ENCODE data around the gene DLEC1. TPM values are rescaled to one million over a fixed set of nuclear protein-coding genes. Genes with fewer than 3 reads are reported as not detected.
"Not testable (repeated sequence)": the region's sequence is repeated elsewhere in the genome, so short reads cannot be mapped to it uniquely, and the experiment has no call there.

The DLEC1 gene
- total RNA-seq, 1 experiment from 2014 or later = 0.10 TPM

GRCh38 chr3:38084334-38085310 is 45.6 kb downstream of the DLEC1 start:
- DNase-seq (ENCODE audit: low spot score) = peak; percentile 23

DNA sequence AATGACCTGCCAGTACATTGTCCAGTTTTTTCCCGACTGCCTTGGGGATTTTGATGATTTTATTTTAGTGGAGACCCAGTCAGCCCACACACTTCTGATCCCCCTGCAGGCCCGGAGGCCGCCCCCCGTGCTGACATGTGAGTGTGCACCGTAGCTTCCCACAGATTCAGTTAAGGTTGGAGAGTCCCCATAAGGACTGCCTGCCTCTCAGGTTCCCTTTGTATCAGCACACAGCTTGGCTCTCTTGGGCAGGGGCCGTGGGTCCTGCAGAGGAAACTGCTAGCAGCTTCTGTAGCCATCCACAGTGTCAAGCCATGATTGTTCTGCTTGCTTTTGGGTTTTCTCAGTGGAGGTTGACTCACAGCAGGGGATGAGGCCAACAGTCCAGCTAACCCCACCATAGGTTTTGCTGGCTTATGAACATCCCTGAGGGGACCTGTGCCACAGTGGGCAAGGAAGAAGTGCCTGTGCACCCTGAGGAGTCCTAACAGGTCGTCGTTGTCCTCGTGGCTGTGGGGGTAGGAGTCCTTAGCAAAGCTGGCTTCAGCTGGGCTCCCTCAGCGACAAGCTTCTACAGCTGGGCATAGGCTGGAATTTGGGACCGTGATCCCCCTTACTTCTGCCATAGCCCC is 46.4 kb downstream of the DLEC1 start:
- no peak for DNase-seq (ENCODE audit: low spot score)

DNA sequence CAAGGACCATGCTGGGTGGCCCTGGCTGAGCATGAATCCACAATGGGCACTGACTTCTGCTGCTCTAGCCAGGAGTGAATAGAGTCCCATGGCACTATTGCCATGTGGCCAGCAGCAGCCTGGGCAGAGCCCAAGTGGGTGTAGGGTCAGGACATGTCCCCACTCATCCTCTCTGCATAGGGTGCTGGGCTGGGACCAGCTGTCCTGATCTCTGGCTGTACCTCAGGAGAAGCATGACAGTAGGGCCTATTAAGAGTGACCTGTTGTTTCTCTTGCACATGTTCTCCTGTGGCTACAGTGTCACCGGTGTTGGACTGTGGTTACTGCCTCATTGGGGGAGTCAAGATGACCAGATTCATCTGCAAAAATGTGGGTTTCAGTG is 46.9 kb downstream of the DLEC1 start:
- no peak for DNase-seq (ENCODE audit: low spot score)

- no peak for DNase-seq (ENCODE audit: low spot score)
Measured at GRCh38 chr3:38086496-38086895, 47.5 kb downstream of the DLEC1 start.

- DNase-seq (ENCODE audit: low spot score) = not testable (repeated sequence)
Measured at GRCh38 chr3:38087278-38087677, 48.3 kb downstream of the DLEC1 start.

GRCh38 chr3:38088126-38089078 is 49.4 kb downstream of the DLEC1 start:
- no peak for DNase-seq (ENCODE audit: low spot score)

- no peak for DNase-seq (ENCODE audit: low spot score)
Measured at GRCh38 chr3:38089163-38089562, 50.2 kb downstream of the DLEC1 start.

- DNase-seq (ENCODE audit: low spot score) = no peak
Measured at GRCh38 chr3:38090453-38090852, 51.4 kb downstream of the DLEC1 start.

- DNase-seq (ENCODE audit: low spot score) = no peak
Measured at GRCh38 chr3:38094999-38095398, 56.0 kb downstream of the DLEC1 start.

DNA sequence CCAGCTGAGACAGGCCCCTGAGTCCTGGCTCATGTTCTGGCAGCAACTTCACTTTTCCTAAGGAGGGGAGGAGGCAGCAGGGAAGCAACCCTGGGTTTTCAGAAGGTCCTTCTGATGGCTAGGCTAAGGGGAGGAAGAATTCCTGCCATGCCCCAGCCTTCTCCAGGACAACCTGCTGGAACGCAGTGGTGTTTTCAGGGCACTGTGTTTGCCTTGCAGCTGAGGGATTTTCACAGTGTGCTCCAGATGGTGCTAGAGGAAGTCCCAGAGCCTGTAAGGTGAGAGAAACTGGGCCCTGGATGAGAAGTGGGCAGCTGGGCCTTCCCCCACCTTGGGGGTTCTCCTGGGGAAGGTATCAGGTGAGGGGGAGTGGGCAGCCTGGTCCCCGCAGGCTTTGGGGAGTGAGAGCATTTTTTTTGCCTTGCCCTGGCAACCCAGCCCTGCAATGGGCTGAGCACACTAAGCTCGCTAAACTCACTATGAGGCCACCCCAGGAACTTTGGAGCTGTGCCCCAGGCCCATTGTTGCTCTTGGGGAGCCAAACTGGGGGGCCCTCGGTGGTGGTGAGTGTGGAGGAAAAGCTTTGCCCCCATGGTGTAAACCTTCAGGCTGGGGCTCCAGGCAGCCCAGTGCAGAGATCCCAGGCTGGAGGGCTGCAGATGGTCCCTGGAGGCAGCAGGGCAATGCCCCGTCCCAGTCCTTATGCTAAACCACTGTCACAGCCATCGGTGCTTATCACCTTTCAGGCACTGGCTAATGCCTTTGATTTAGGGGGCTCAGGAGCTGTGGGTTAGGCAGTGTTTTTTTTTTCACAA is 56.9 kb downstream of the DLEC1 start:
- DNase-seq (ENCODE audit: low spot score) = no peak

DNA sequence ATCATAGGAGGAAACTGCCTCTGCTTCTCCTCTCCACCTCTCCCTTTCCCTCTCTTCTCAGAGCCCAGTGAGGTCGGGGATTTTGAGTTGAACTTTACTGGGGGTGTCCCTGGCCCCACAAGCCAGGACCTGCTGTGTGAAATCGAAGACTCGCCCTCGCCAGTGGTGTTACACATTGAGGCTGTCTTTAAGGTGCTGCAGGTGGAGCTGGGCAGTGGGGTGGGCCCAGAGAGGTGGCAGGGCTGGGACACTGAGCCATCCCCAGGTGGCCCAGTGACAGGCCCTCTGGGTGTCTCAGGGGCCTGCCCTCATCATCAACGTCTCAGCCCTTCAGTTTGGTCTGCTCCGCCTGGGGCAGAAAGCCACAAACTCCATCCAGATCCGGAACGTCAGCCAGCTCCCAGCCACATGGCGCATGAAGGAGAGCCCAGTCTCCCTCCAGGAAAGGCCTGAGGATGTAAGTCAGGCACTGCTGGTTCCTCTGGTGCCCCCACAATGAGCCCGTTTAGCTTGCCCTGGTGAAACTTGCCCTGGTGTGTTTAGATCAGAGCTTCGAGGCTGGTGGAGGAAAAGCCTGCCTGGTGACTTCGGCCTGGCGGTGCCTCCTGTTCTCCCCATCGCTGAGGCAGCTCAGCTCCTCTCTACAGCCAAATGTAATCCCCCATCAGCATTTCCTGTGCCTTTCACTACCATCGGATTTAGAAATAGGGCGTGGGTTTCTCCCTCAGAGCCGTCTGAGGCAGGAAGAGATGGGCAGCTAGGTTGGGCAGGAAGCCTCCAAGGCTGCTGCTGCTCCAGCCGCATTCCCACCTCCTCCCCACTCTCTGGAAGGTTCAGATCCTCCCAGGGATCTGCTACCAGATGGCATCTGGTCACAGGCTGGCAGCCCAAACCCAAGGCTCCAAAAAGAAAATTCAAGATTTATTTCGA is 58.7 kb downstream of the DLEC1 start:
- DNase-seq (ENCODE audit: low spot score) = no peak

GRCh38 chr3:38098376-38098723 is 59.3 kb downstream of the DLEC1 start:
- no peak for DNase-seq (ENCODE audit: low spot score)

DNA sequence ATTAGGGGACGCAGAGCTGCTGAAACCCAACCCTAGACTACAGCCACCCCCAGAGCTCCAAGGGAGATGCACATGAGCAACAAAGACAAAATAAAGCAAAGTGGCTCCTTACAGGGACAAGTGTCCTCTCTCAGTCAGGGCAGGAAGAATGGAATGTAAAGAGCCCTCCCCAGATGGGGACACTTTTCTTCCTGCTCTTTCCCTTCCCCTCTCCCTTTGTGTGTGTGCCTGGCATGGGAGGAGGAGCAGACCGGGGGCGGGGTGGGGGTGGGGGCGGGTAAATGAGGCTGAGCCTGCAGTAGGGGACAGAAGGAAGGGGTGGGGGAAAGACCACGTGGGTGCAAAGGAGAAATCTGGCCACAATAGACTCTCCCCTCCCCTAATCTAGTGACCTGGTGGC is 60.5 kb downstream of the DLEC1 start:
- no peak for DNase-seq (ENCODE audit: low spot score)

- DNase-seq (ENCODE audit: low spot score) = no peak
Measured at GRCh38 chr3:38100498-38100897, 61.5 kb downstream of the DLEC1 start.

DNA sequence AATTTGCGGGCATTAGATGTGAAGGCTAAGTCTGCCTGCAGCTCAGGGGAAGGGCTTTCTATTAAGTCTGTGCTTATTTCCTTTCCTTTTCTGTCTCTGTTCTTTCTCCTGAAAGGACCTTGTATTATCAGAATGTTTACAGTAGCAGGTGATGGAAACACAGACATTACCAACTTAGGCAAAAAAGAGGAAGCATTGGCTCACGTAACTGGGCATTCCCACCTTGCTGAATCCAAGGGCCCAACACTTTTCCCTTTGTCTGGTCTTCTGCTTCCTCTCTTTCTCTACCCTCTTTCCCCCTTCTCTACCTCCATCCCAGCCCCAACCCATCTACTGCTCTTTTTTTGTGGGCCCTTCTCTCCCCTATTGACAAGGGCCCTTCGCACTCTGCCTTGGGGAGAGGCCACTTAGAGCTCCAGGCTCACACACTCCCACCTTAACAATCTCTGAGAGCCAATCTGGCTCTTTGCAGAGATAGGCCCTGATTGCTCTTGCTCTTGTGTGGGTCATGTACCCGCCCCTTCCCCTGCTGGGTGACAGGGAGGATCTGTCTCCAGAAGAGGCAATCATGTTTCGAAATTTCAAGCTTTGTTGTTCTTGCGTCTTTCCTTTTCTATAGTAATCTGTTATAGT is 62.9 kb downstream of the DLEC1 start:
- no peak for DNase-seq (ENCODE audit: low spot score)

DNA sequence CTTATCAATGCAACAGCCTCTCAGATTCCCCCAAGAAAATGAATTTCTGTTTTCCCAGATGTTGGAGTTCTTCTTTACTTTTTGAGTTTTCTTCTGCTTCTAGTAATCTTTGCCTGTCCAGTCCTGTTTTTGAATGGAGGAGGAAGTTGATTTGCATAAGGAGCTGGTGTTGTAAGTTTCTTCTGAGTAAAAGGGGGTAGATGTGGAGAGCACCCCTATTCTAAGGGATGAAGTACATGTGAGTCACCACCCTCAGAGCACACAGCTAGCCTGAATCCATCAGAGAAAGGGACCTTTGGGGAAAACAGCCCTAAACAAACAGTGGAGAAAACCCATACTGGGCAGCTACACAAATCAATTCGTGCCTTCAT is 63.4 kb downstream of the DLEC1 start:
- DNase-seq (ENCODE audit: low spot score) = no peak

- no peak for DNase-seq (ENCODE audit: low spot score)
Measured at GRCh38 chr3:38105525-38105924, 66.5 kb downstream of the DLEC1 start.

DNA sequence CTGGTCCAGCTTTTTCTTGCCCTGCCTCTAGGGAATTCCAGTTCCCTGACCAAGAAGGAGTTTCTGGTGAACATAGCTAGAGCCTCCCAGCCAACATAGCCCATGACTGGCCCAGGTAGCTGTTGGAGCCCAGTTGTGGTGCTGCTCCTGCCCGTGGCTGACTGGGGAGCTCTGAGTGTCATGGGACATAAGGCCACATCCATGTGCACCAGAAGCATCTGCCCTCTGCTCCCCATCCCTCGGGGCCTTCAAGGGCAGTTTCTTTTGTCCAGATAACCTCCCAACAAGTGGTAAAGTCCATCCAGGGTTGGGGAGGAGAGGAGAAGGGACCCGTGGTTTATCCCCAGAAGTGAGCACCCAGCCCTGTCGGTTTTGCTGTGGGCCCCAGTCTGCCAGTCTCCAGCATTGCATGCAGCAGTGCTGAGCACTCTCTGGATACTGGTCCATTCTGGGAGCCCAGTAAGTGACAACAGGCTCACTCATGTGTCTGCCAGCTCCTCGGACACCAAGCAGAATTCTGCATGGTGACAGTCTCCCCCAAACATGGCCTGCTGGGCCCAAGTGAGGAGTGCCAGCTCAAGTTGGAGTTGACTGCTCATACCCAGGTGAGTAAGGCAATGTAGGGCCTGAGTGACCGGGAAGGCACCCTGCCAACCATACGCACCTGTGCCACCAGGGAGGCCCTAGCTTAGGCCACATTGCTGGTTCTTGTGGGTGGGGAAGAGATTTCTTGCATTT is 69.1 kb downstream of the DLEC1 start:
- no peak for DNase-seq (ENCODE audit: low spot score)
